Neural crest cell (in vitro differentiated cells): ENCODE results near the gene AJM1. TPM values are rescaled to one million over a fixed set of nuclear protein-coding genes. Genes with fewer than 3 reads are reported as not detected.

ENCODE experiments used
- DNase-seq: peaks from one replicate; pipeline ENCODE4 v3.0.0; 2021; ENCODE audit warnings: low read depth, mixed read lengths, low spot score
- H3K27ac Mint-ChIP-seq: one replicate; pipeline ENCODE4 v1.8.0; 2021; ENCODE audit warnings: mild to moderate bottlenecking, mixed read lengths; ENCODE audit not compliant: unreplicated experiment
- H3K27me3 Mint-ChIP-seq: 2 replicates; pipeline ENCODE4 v1.8.0; 2021; ENCODE audit warnings: low read depth, mild to moderate bottlenecking, mixed read lengths
- H3K36me3 Mint-ChIP-seq: 2 replicates; pipeline ENCODE4 v1.8.0; 2021; ENCODE audit warnings: low read depth, mild to moderate bottlenecking, mixed read lengths
- H3K4me1 Mint-ChIP-seq: 2 replicates; pipeline ENCODE4 v1.8.0; 2021; ENCODE audit warnings: mixed read lengths
- H3K4me3 Mint-ChIP-seq: one replicate; pipeline ENCODE4 v1.8.0; 2021; ENCODE audit warnings: mild to moderate bottlenecking, mixed read lengths
- H3K9me3 Mint-ChIP-seq: 2 replicates; pipeline ENCODE4 v1.8.0; 2021; ENCODE audit warnings: mixed read lengths
- CTCF ChIP-seq: fragments of 200-600 bp; sonication (generic); conservative IDR thresholded peaks from 2 replicates; pipeline ENCODE4 v1.5.0; 2021; ENCODE audit warnings: antibody characterized with exemption, mild to moderate bottlenecking
- total RNA-seq: library from RNA; stranded (reverse); gene quantifications from 2 replicates; pipeline ENCODE4 v1.2.1, GENCODE V29; 2021

Gene AJM1
- total RNA-seq, 1 donor from 2014 or later, result 2.8 TPM

GRCh38 chr9:136825295-136826187 is 16.7 kb upstream of the AJM1 start:
- Mint-ChIP-seq H3K27ac (no peak overlapping the region), H3K4me1 (peaks cover 6% of the 10 kb centered on the region), H3K36me3 (peaks cover 4% of the 10 kb centered on the region), H3K4me3 (no peak overlapping the region), H3K9me3 (no peaks in the 10 kb centered on the region), H3K27me3 (no peaks in the 10 kb centered on the region)
- DNase-seq, result no peak
- TF ChIP-seq CTCF, result no peak

GRCh38 chr9:136826188-136826541 is 16.1 kb upstream of the AJM1 start:
- H3K4me3 Mint-ChIP-seq, result no peak overlapping the region
- no peaks in the 10 kb centered on the region for H3K36me3 Mint-ChIP-seq
- no peaks in the 10 kb centered on the region for H3K9me3 Mint-ChIP-seq
- peaks cover under 1% of the 10 kb centered on the region for H3K4me1 Mint-ChIP-seq
- H3K27ac Mint-ChIP-seq, result no peak overlapping the region
- no peak for TF ChIP-seq CTCF
- H3K27me3 Mint-ChIP-seq, result no peaks in the 10 kb centered on the region
- DNase-seq, result no peak

- no peaks in the 10 kb centered on the region for H3K4me1 Mint-ChIP-seq
- H3K36me3 Mint-ChIP-seq, result no peaks in the 10 kb centered on the region
- no peaks in the 10 kb centered on the region for H3K9me3 Mint-ChIP-seq
- no peak overlapping the region for H3K4me3 Mint-ChIP-seq
- H3K27me3 Mint-ChIP-seq, result no peaks in the 10 kb centered on the region
- no peak for DNase-seq
- no peak for TF ChIP-seq CTCF
- no peak overlapping the region for H3K27ac Mint-ChIP-seq
Observed at GRCh38 chr9:136826703-136827582, 15.3 kb upstream of the AJM1 start.

GRCh38 chr9:136827794-136828473 is 14.3 kb upstream of the AJM1 start:
- no peaks in the 10 kb centered on the region for H3K9me3 Mint-ChIP-seq
- no peak for DNase-seq
- H3K27me3 Mint-ChIP-seq, result no peaks in the 10 kb centered on the region
- H3K4me1 Mint-ChIP-seq, result no peaks in the 10 kb centered on the region
- no peaks in the 10 kb centered on the region for H3K36me3 Mint-ChIP-seq
- H3K4me3 Mint-ChIP-seq, result no peak overlapping the region
- no peak overlapping the region for H3K27ac Mint-ChIP-seq
- no peak for TF ChIP-seq CTCF

- H3K4me1 Mint-ChIP-seq, result no peaks in the 10 kb centered on the region
- no peak overlapping the region for H3K27ac Mint-ChIP-seq
- no peaks in the 10 kb centered on the region for H3K36me3 Mint-ChIP-seq
- no peak for DNase-seq
- no peaks in the 10 kb centered on the region for H3K27me3 Mint-ChIP-seq
- TF ChIP-seq CTCF, result no peak
- H3K4me3 Mint-ChIP-seq, result no peak overlapping the region
- no peaks in the 10 kb centered on the region for H3K9me3 Mint-ChIP-seq
Observed at GRCh38 chr9:136828474-136829140, 13.7 kb upstream of the AJM1 start.
